ENCODE measurements around the gene TGFBR3L. TPM values are rescaled to one million over a fixed set of nuclear protein-coding genes. Genes with fewer than 3 reads are reported as not detected.

TGFBR3L gene
- total and polyA plus RNA-seq, 2 of the 4 experiments (the other 2 are of a cell fraction): 0.94 TPM; not detected in 1

DNA sequence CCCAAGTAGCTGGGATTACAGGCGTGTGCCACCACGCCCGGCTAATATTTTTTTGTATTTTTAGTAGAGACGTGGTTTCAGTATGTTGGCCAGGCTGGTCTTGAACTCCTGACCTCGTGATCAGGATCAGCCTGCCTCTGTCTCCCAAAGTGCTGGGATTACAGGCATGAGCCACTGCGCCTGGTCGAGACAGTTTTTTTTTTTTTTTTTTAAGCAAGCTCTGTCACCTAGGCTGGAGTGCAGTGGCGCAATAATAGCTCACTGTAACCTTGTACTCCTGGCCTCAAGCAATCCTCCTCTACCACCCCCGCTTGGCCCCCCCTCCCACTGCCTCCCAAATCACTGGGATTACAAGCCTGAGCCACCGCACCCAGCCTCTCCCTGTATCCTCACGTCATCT lies 17.3 kb upstream of the TGFBR3L start:
- Histone ChIP-seq H2BK15ac (ENCODE audit: low read depth, low read length) (no peak overlapping the region), H2AFZ (replicated peaks; ENCODE audit: low read length, poor library complexity) (no peak overlapping the region), H4K5ac (ENCODE audit: low read depth, low read length) (no peak overlapping the region), H3K56ac (ENCODE audit: extremely low read depth, insufficient read depth, low read length) (no peak overlapping the region), H3K18ac (ENCODE audit: low read depth, low read length) (no peak overlapping the region), H3K9me3 (ENCODE audit: control insufficient read depth, insufficient read depth, low read length) (no peaks in the 10 kb centered on the region), H3K9me1 (ENCODE audit: insufficient read depth, low read length) (0 out of 2 replicates have a peak, but pooled peaks cover 5% of the 10 kb centered on the region), H2AK5ac (ENCODE audit: low read depth, low read length) (no peak overlapping the region), H3K4me3 (ENCODE audit: insufficient read depth, low read depth, low read length) (no peak overlapping the region), H2BK20ac (ENCODE audit: low read depth, low read length) (no peak overlapping the region), H3K14ac (replicated peaks; ENCODE audit: low read depth, low read length) (no peak overlapping the region), H3K4ac (ENCODE audit: low read depth, low read length) (no peak overlapping the region), H3K36me3 (ENCODE audit: control insufficient read depth, insufficient read depth, low read length) (peaks cover 16% of the 10 kb centered on the region), H3K4me1 (ENCODE audit: control insufficient read depth, insufficient read depth, low read length) (0 out of 2 replicates have a peak, but pooled peaks cover 2% of the 10 kb centered on the region), H3K23ac (ENCODE audit: low read depth, low read length) (no peak overlapping the region), H3K9ac (ENCODE audit: low read depth, low read length) (no peak overlapping the region), H4K20me1 (ENCODE audit: insufficient read depth, low read length) (no peaks in the 10 kb centered on the region), H2BK5ac (ENCODE audit: low read depth, low read length, poor library complexity, severe bottlenecking) (no peak overlapping the region), H4K91ac (ENCODE audit: insufficient read depth, low read depth, low read length) (no peak overlapping the region), H2BK120ac (ENCODE audit: low read depth, low read length) (no peak overlapping the region), H3K27me3 (ENCODE audit: control insufficient read depth, insufficient read depth, low read length) (no peaks in the 10 kb centered on the region), H4K8ac (ENCODE audit: low read depth in 2 of 2, low read length in 2 of 2) (no peak overlapping the region), H3K4me2 (ENCODE audit: low read depth, low read length) (no peak overlapping the region), H2AK9ac (replicated peaks; ENCODE audit: low read depth, low read length, poor library complexity) (no peak overlapping the region), H3K79me1 (ENCODE audit: low read depth in 1 of 2, low read length in 2 of 2) (peaks cover 0 to 20% of the 10 kb centered on the region in 2 experiments; a peak in 2 of 4 replicates), H3K27ac (ENCODE audit: insufficient read depth, low read length) (no peak overlapping the region)
- dilution Hi-C loops (cut with HindIII; ENCODE audit: low sequenced_read_pairs, unreplicated experiment) (no loop called here), intact Hi-C loops (cut with micrococcal nuclease) (no loop called here), in situ Hi-C loops (cut with MboI; ENCODE audit: low sequenced_read_pairs) (no loop called here)
- DNase-seq: no peak
- WGBS, 2 experiments (ENCODE audit: extremely low coverage in 2 of 2, insufficient read length in 1 of 2): 74% methylated on average over 5 of the region's 11 CpGs; no CpG with 5 or more reads in 1 of the 2 experiments
- CTCF ChIA-PET: interaction anchor here (0.6 kb wide), 1 partner anchor 12 kb away, joined by 3 read pairs; no protein-coding TSS in a partner anchor
- TF ChIP-seq CHD1 (IDR thresholded peaks at IDR 0.05; ENCODE audit: low read depth, low read length) (no peak), MXI1 (IDR thresholded peaks at IDR 0.05; ENCODE audit: borderline replicate concordance, low read depth, low read length) (no peak), RFX5 (IDR thresholded peaks at IDR 0.05; ENCODE audit: low read depth, low read length) (no peak), MAZ (IDR thresholded peaks at IDR 0.05; ENCODE audit: borderline replicate concordance, low read depth, low read length) (no peak)
- ATAC-seq (ENCODE audit: low read depth): no peak
- POLR2A ChIA-PET (ENCODE audit: unreplicated experiment): no interaction called here
- BruUV-seq (replicated peaks): no TSS peak

All from IMR-90 (cell line).